OCI-LY7 (cell line): ENCODE measurements around the gene PRSS56. TPM values are rescaled to one million over a fixed set of nuclear protein-coding genes. Genes with fewer than 3 reads are reported as not detected.

Experiments
- BruUV-seq: library from RNA; stranded (reverse); fragments of 400-500 nt; replicated peaks from 2 replicates; lab custom pipeline; 2021; lab: Mats Ljungman, UMichigan
- CTCF ChIA-PET: fragments of 300-600 bp; sonication (Branson Sonifier 250); formaldehyde crosslinking; loops from one replicate; lab custom pipeline; 2022; ENCODE audit warnings: antibody characterized with exemption; ENCODE audit not compliant: unreplicated experiment; lab: Charles Lee
- POLR2A ChIA-PET: fragments of 300-600 bp; sonication (Branson Sonifier 250); formaldehyde crosslinking; loops from one replicate; lab custom pipeline; 2022; ENCODE audit warnings: antibody characterized with exemption; lab: Charles Lee
- DNase-seq: peaks from one replicate; pipeline ENCODE4 v3.0.0-alpha.2; 2015; ENCODE audit warnings: low spot score
- H2AFZ ChIP-seq: fragments of 200-600 bp; sonication (generic), shearing (Covaris generic); 2 replicates; pipeline ENCODE4 v1.6.1; 2014; ENCODE audit warnings: mild to moderate bottlenecking, antibody characterized with exemption, low read length, moderate library complexity
- H3K27ac ChIP-seq: fragments of 200-600 bp; sonication (generic); 2 replicates; pipeline ENCODE4 v1.5.1; 2014; ENCODE audit warnings: mixed run types, low read depth, mild to moderate bottlenecking, moderate library complexity, low read length, inconsistent platforms; ENCODE audit not compliant: poor library complexity, severe bottlenecking
- H3K36me3 ChIP-seq: fragments of 200-600 bp; sonication (generic); 2 replicates; pipeline ENCODE4 v1.6.1; 2014; ENCODE audit warnings: mild to moderate bottlenecking, antibody characterized with exemption, low read length, moderate library complexity, mixed read lengths; ENCODE audit not compliant: insufficient read depth
- H3K4me1 ChIP-seq: fragments of 200-600 bp; sonication (generic); 2 replicates; pipeline ENCODE4 v1.5.1; 2014; ENCODE audit warnings: mild to moderate bottlenecking, low read length; ENCODE audit not compliant: insufficient read depth, poor library complexity, severe bottlenecking
- H3K4me2 ChIP-seq: fragments of 200-600 bp; sonication (generic); 2 replicates; pipeline ENCODE4 v1.6.1; 2014; ENCODE audit warnings: mild to moderate bottlenecking, low read length
- H3K4me3 ChIP-seq: fragments of 200-600 bp; sonication (generic); 2 replicates; pipeline ENCODE4 v1.5.1; 2014; ENCODE audit warnings: mild to moderate bottlenecking, low read depth, low read length; ENCODE audit not compliant: poor library complexity, severe bottlenecking
- H3K79me2 ChIP-seq: fragments of 200-600 bp; sonication (generic); 2 replicates; pipeline ENCODE4 v1.6.1; 2016; ENCODE audit warnings: low read depth, mild to moderate bottlenecking, low read length, moderate library complexity, mixed read lengths; ENCODE audit not compliant: insufficient read depth
- H3K9me2 ChIP-seq: fragments of 200-600 bp; sonication (generic); 2 replicates; pipeline ENCODE4 v1.6.1; 2016; ENCODE audit warnings: mild to moderate bottlenecking, low read length, mixed read lengths; ENCODE audit not compliant: insufficient read depth
- H3K9me3 ChIP-seq: fragments of 200-600 bp; sonication (generic); 2 replicates; pipeline ENCODE4 v1.6.1; 2014; ENCODE audit warnings: mild to moderate bottlenecking, mixed run types, low read length, mixed read lengths
- H4K20me1 ChIP-seq: fragments of 200-600 bp; sonication (generic); 2 replicates; pipeline ENCODE4 v1.6.1; 2014; ENCODE audit warnings: mild to moderate bottlenecking, antibody characterized with exemption, low read length, moderate library complexity, mixed read lengths; ENCODE audit not compliant: insufficient read depth
- CTCF ChIP-seq: fragments of 200-600 bp; sonication (generic); conservative IDR thresholded peaks from 2 replicates; pipeline ENCODE4 v1.5.1; 2014; ENCODE audit warnings: mild to moderate bottlenecking, antibody characterized with exemption, low read length, moderate library complexity, mixed read lengths
- EZH2phosphoT487 ChIP-seq: fragments of 200-600 bp; sonication (generic); IDR thresholded peaks from 2 replicates; pipeline ENCODE4 v1.6.1; 2018; ENCODE audit warnings: low read depth, borderline replicate concordance, mild to moderate bottlenecking, mixed run types, antibody characterized with exemption, low read length, moderate library complexity, mixed read lengths
- intact Hi-C: fragments of 100-400 bp; cut with micrococcal nuclease; formaldehyde crosslinking; loops from one replicate; pipeline ENCODE4 v1.10.0; 2022; ENCODE audit not compliant: unreplicated experiment
- total RNA-seq, 2 experiments: library from RNA; depleted of rRNA in 1 of 2; stranded (reverse); fragments of >200 nt in 1 of 2; shearing (Covaris generic) in 1 of 2; gene quantifications; 2 replicates each; pipeline ENCODE4 v1.2.3, GENCODE V29; 2014 to 2022

PRSS56 gene
- total RNA-seq, 2 experiments from 2014 or later = not detected

- ChIA-PET CTCF (no interaction called here), POLR2A (no interaction called here)
- no peaks in the 10 kb centered on the region for H3K9me3 ChIP-seq
- no peak overlapping the region for H2AFZ ChIP-seq
- H3K79me2 ChIP-seq = no peaks in the 10 kb centered on the region
- H4K20me1 ChIP-seq = no peaks in the 10 kb centered on the region
- no peaks in the 10 kb centered on the region for H3K36me3 ChIP-seq
- no peaks in the 10 kb centered on the region for H3K9me2 ChIP-seq
- no peak for TF ChIP-seq CTCF
- TF ChIP-seq EZH2phosphoT487 = no peak
- no peak overlapping the region for H3K4me3 ChIP-seq
- intact Hi-C loops = no loop called here
- DNase-seq = no peak
- no peak overlapping the region for H3K27ac ChIP-seq
- no peaks in the 10 kb centered on the region for H3K4me1 ChIP-seq
- BruUV-seq = no TSS peak
- H3K4me2 ChIP-seq = no peak overlapping the region
Measured at GRCh38 chr2:232504438-232504837, 15.8 kb upstream of the PRSS56 start.

- H3K79me2 ChIP-seq = no peaks in the 10 kb centered on the region
- ChIA-PET CTCF (no interaction called here), POLR2A (no interaction called here)
- no peaks in the 10 kb centered on the region for H3K4me1 ChIP-seq
- no peaks in the 10 kb centered on the region for H3K9me2 ChIP-seq
- no TSS peak for BruUV-seq
- H2AFZ ChIP-seq = no peak overlapping the region
- no peaks in the 10 kb centered on the region for H3K36me3 ChIP-seq
- no peak for DNase-seq
- H3K4me3 ChIP-seq = no peak overlapping the region
- H3K4me2 ChIP-seq = no peak overlapping the region
- TF ChIP-seq CTCF (no peak), EZH2phosphoT487 (no peak)
- no peaks in the 10 kb centered on the region for H4K20me1 ChIP-seq
- H3K27ac ChIP-seq = no peak overlapping the region
- intact Hi-C loops = no loop called here
- no peaks in the 10 kb centered on the region for H3K9me3 ChIP-seq
Measured at GRCh38 chr2:232505856-232506255, 14.3 kb upstream of the PRSS56 start.

- POLR2A ChIA-PET = no interaction called here
- Histone ChIP-seq H3K4me2 (no peak overlapping the region), H3K36me3 (no peaks in the 10 kb centered on the region), H4K20me1 (no peaks in the 10 kb centered on the region), H3K79me2 (no peaks in the 10 kb centered on the region), H3K27ac (no peak overlapping the region), H3K9me2 (no peaks in the 10 kb centered on the region), H3K4me3 (no peak overlapping the region), H3K4me1 (no peaks in the 10 kb centered on the region), H3K9me3 (no peaks in the 10 kb centered on the region), H2AFZ (no peak overlapping the region)
- DNase-seq = no peak
- no TSS peak for BruUV-seq
- TF ChIP-seq CTCF (no peak), EZH2phosphoT487 (no peak)
- CTCF ChIA-PET = no interaction called here
- intact Hi-C loops = no loop called here
Measured at GRCh38 chr2:232506709-232507108, 13.5 kb upstream of the PRSS56 start.
